ENCODE results near the gene PTGR2. TPM values are rescaled to one million over a fixed set of nuclear protein-coding genes. Genes with fewer than 3 reads are reported as not detected.
"Not testable (repeated sequence)": the region's sequence is repeated elsewhere in the genome, so short reads cannot be mapped to it uniquely, and the experiment has no call there.

Gene PTGR2
- total RNA-seq, 2 donors from 2014 or later, result 7.7 to 21.5 TPM

GRCh38 chr14:73827190-73827589 lies 24.4 kb upstream of the PTGR2 start:
- H3K36me3 ChIP-seq (ENCODE audit: control insufficient read depth, insufficient read depth, low read length); H3K4me1 Mint-ChIP-seq; H3K9me3 ChIP-seq (ENCODE audit: control insufficient read depth, low read length); H3K4me3 ChIP-seq (ENCODE audit: low read length); H3K27me3 Mint-ChIP-seq (ENCODE audit: insufficient read depth); H3K4me3 Mint-ChIP-seq; H3K36me3 Mint-ChIP-seq (ENCODE audit: low read depth); H3K27ac Mint-ChIP-seq; H3K27me3 ChIP-seq (ENCODE audit: control insufficient read depth, insufficient read depth, low read length, poor library complexity, severe bottlenecking); H3K9ac ChIP-seq (ENCODE audit: extremely low read depth, low read length, poor library complexity, severe bottlenecking); H3K27ac ChIP-seq (ENCODE audit: low read depth, low read length); DNase-seq; H3K4me1 ChIP-seq (ENCODE audit: control insufficient read depth, insufficient read depth, low read length); H3K9me3 Mint-ChIP-seq: not testable (repeated sequence)
- TF ChIP-seq, protein P1, sequence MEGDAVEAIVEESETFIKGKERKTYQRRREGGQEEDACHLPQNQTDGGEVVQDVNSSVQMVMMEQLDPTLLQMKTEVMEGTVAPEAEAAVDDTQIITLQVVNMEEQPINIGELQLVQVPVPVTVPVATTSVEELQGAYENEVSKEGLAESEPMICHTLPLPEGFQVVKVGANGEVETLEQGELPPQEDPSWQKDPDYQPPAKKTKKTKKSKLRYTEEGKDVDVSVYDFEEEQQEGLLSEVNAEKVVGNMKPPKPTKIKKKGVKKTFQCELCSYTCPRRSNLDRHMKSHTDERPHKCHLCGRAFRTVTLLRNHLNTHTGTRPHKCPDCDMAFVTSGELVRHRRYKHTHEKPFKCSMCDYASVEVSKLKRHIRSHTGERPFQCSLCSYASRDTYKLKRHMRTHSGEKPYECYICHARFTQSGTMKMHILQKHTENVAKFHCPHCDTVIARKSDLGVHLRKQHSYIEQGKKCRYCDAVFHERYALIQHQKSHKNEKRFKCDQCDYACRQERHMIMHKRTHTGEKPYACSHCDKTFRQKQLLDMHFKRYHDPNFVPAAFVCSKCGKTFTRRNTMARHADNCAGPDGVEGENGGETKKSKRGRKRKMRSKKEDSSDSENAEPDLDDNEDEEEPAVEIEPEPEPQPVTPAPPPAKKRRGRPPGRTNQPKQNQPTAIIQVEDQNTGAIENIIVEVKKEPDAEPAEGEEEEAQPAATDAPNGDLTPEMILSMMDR (conservative IDR thresholded peaks at IDR 0.05), result peak; percentile 54
- WGBS, 2 experiments (ENCODE audit: insufficient coverage in 1 of 2, insufficient read length in 1 of 2), result 89 to 94% methylated on average over 6 to 7 of the region's 7 CpGs

- Histone ChIP-seq H3K27ac (ENCODE audit: low read depth, low read length) (no peak overlapping the region), H3K27me3 (ENCODE audit: control insufficient read depth, insufficient read depth, low read length, poor library complexity, severe bottlenecking) (no peaks in the 10 kb centered on the region), H3K4me1 (ENCODE audit: control insufficient read depth, insufficient read depth, low read length) (peaks cover 6% of the 10 kb centered on the region), H3K9ac (ENCODE audit: extremely low read depth, low read length, poor library complexity, severe bottlenecking) (no peak overlapping the region), H3K9me3 (ENCODE audit: control insufficient read depth, low read length) (no peaks in the 10 kb centered on the region), H3K36me3 (ENCODE audit: control insufficient read depth, insufficient read depth, low read length) (no peaks in the 10 kb centered on the region), H3K4me3 (ENCODE audit: low read length) (no peak overlapping the region)
- Mint-ChIP-seq H3K4me3 (no peak overlapping the region), H3K27ac (no peak overlapping the region), H3K4me1 (peaks cover 11% of the 10 kb centered on the region), H3K9me3 (no peaks in the 10 kb centered on the region), H3K27me3 (ENCODE audit: insufficient read depth) (no peaks in the 10 kb centered on the region), H3K36me3 (ENCODE audit: low read depth) (no peaks in the 10 kb centered on the region)
- WGBS, 2 experiments (ENCODE audit: insufficient coverage in 1 of 2, insufficient read length in 1 of 2), result 93% methylated on average over 4 of the region's 4 CpGs; no CpG with 5 or more reads in 1 of the 2 experiments
- TF ChIP-seq, protein P1 (conservative IDR thresholded peaks at IDR 0.05), result no peak
- DNase-seq, result no peak
These were observed 22.6 kb upstream of the PTGR2 start for GRCh38 chr14:73829071-73829470.

DNA sequence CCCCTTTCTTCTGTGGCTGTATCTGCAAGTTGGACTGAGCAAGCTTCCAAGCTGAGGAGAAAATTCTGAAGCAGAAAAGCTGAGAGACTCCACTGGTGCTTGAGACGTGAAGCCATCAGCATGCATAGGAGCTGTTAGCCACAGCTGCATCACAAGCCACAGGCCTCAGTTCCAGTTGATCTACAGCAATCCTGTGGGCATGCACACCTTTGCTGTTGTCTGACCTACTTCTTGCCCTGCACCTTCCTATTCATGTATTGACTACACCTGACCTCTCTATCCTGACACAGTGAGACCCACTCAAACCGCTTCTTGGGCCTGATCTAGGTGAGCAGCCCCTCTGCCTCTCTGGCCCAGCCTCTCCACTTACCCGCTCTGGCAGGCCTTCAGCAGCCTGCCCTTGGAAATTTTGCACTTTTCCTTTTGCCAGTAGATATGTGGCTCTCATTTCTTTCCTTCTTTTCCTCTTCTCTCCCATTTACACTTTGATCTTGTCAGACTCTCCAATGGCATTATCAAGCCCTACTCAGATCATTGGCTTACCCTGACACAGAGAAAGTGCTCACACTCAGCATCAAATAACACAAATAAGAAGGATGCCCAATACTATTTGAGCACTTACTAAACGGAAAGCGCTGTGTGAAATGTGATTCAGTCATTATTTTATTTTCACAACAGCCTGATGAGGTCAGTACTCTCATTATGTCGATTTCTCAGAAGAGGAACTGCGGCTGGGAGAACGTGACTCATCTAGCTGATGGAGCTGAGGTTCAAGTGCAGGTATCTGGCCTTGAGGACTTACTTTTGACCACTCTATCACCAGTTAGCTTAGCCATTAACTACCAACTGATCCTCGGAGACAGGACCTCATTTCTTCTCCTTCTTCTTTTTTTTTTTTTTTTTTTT lies 21.9 kb upstream of the PTGR2 start:
- Mint-ChIP-seq H3K27me3 (ENCODE audit: insufficient read depth) (no peaks in the 10 kb centered on the region), H3K4me1 (peaks cover 16% of the 10 kb centered on the region), H3K27ac (no peak overlapping the region), H3K4me3 (no peak overlapping the region), H3K9me3 (no peaks in the 10 kb centered on the region), H3K36me3 (ENCODE audit: low read depth) (no peaks in the 10 kb centered on the region)
- H3K4me1 ChIP-seq (ENCODE audit: control insufficient read depth, insufficient read depth, low read length), result peaks cover 10% of the 10 kb centered on the region
- 86 to 92% methylated on average over 8 to 9 of the region's 9 CpGs for WGBS, 2 experiments (ENCODE audit: insufficient coverage in 1 of 2, insufficient read length in 1 of 2)
- no peaks in the 10 kb centered on the region for H3K27me3 ChIP-seq (ENCODE audit: control insufficient read depth, insufficient read depth, low read length, poor library complexity, severe bottlenecking)
- H3K27ac ChIP-seq (ENCODE audit: low read depth, low read length), result no peak overlapping the region
- H3K36me3 ChIP-seq (ENCODE audit: control insufficient read depth, insufficient read depth, low read length), result no peaks in the 10 kb centered on the region
- H3K9ac ChIP-seq (ENCODE audit: extremely low read depth, low read length, poor library complexity, severe bottlenecking), result no peak overlapping the region
- no peaks in the 10 kb centered on the region for H3K9me3 ChIP-seq (ENCODE audit: control insufficient read depth, low read length)
- DNase-seq, result no peak
- TF ChIP-seq, protein P1 (conservative IDR thresholded peaks at IDR 0.05), result no peak
- H3K4me3 ChIP-seq (ENCODE audit: low read length), result no peak overlapping the region

All from endodermal cell (in vitro differentiated cells).